SK-N-SH (cell line): ENCODE measurements around the gene ELP4. TPM values are rescaled to one million over a fixed set of nuclear protein-coding genes. Genes with fewer than 3 reads are reported as not detected.

ENCODE experiments used
- CTCF ChIA-PET: fragments of 300-600, 350-600 bp; formaldehyde crosslinking; extraction: SDS; loops from one replicate; lab custom pipeline; 2021; lab: Yijun Ruan, JAX
- POLR2A ChIA-PET: fragments of 350-600 bp; sonication (Branson Sonifier 250); formaldehyde crosslinking; extraction: SDS; loops from one replicate; lab custom pipeline; 2020; ENCODE audit warnings: antibody characterized with exemption, inconsistent platforms; lab: Yijun Ruan, JAX
- DNase-seq: peaks from one replicate; pipeline ENCODE4 v3.0.0; 2012
- H2AFZ ChIP-seq: fragments of 200-600 bp; sonication (generic); 2 replicates; pipeline ENCODE4 v1.8.1; 2016; ENCODE audit warnings: antibody characterized with exemption, mild to moderate bottlenecking, low read depth
- H3F3A ChIP-seq: fragments of 200-600 bp; sonication (generic); replicated peaks from 2 replicates; pipeline ENCODE3; 2016; ENCODE audit warnings: antibody characterized with exemption, mild to moderate bottlenecking; ENCODE audit not compliant: insufficient read depth
- H3K27ac ChIP-seq, 2 experiments: fragments of 200-500 bp in 1 of 2; fragments of 200-600 bp in 1 of 2; sonication (Bioruptor generic) in 1 of 2; sonication (generic), shearing (Covaris generic) in 1 of 2; 2 replicates each; pipeline versions ENCODE4 v1.5.1 to v1.6.1; 2014 to 2016; ENCODE audit warnings: low read depth in 2 of 2, inconsistent platforms in 1 of 2, low read length in 1 of 2, mild to moderate bottlenecking in 1 of 2, mixed read lengths in 1 of 2
- H3K27me3 ChIP-seq: fragments of 200-600 bp; sonication (generic), shearing (Covaris generic); 2 replicates; pipeline ENCODE4 v1.6.1; 2016; ENCODE audit warnings: mixed run types; ENCODE audit not compliant: insufficient read depth
- H3K36me3 ChIP-seq, 2 experiments: fragments of 200-500 bp in 1 of 2; fragments of 200-600 bp in 1 of 2; sonication (Bioruptor generic) in 1 of 2; sonication (generic) in 1 of 2; replicated peaks in 1 of 2; 2 replicates each; pipeline versions ENCODE3 to v1.5.1; 2014 to 2016; ENCODE audit warnings: low read length in 1 of 2, mild to moderate bottlenecking in 1 of 2; ENCODE audit not compliant: insufficient read depth in 2 of 2, control insufficient read depth in 1 of 2
- H3K4me1 ChIP-seq, 2 experiments: fragments of 200-500 bp in 1 of 2; fragments of 200-600 bp in 1 of 2; sonication (Bioruptor generic) in 1 of 2; sonication (generic), shearing (Covaris generic) in 1 of 2; 2 replicates each; pipeline versions ENCODE4 v1.5.1 to v1.6.1; 2014 to 2016; ENCODE audit warnings: low read depth in 1 of 2, low read length in 1 of 2, mixed run types in 1 of 2; ENCODE audit not compliant: insufficient read depth in 2 of 2, control insufficient read depth in 1 of 2
- H3K4me2 ChIP-seq: fragments of 200-600 bp; sonication (generic), shearing (Covaris generic); 2 replicates; pipeline ENCODE4 v1.6.1; 2017; ENCODE audit warnings: mixed run types
- H3K4me3 ChIP-seq, 2 experiments: fragments of 200-500 bp in 1 of 2; fragments of 200-600 bp in 1 of 2; sonication (Bioruptor generic) in 1 of 2; sonication (generic), shearing (Covaris generic) in 1 of 2; 2 replicates each; pipeline versions ENCODE4 v1.5.1 to v1.8.1; 2014 to 2016; ENCODE audit warnings: low read depth in 2 of 2, inconsistent platforms in 1 of 2, low read length in 1 of 2, mild to moderate bottlenecking in 1 of 2, mixed read lengths in 1 of 2, moderate library complexity in 1 of 2
- H3K79me2 ChIP-seq: fragments of 200-600 bp; sonication (generic); 2 replicates; pipeline ENCODE4 v1.8.1; 2017; ENCODE audit warnings: mild to moderate bottlenecking; ENCODE audit not compliant: insufficient read depth
- H3K9ac ChIP-seq: fragments of 200-600 bp; sonication (generic); 2 replicates; pipeline ENCODE4 v1.6.1; 2017; ENCODE audit warnings: mixed run types
- H3K9me2 ChIP-seq: fragments of 200-600 bp; sonication (generic); 2 replicates; pipeline ENCODE4 v1.6.1; 2017; ENCODE audit warnings: mixed run types
- H3K9me3 ChIP-seq: fragments of 200-600 bp; sonication (generic); 2 replicates; pipeline ENCODE4 v1.6.1; 2017; ENCODE audit warnings: mixed run types, mild to moderate bottlenecking, moderate library complexity
- H4K20me1 ChIP-seq: fragments of 200-600 bp; sonication (generic); 2 replicates; pipeline ENCODE4 v1.6.1; 2017; ENCODE audit warnings: mild to moderate bottlenecking, mixed run types; ENCODE audit not compliant: insufficient read depth
- CHD2 ChIP-seq: fragments of 150-350 bp; IDR thresholded peaks from 2 replicates; pipeline ENCODE4 v1.6.1; 2018; ENCODE audit warnings: low read length; ENCODE audit not compliant: partially characterized antibody
- CTCF ChIP-seq: fragments of 200-600 bp; sonication (generic); IDR thresholded peaks from 2 replicates; pipeline ENCODE4 v1.6.1; 2017; ENCODE audit warnings: antibody characterized with exemption, mild to moderate bottlenecking, moderate library complexity
- ELF1 ChIP-seq: IDR thresholded peaks from 2 replicates; pipeline ENCODE4 v1.4.0; 2012
- EZH2phosphoT487 ChIP-seq: fragments of 200-600 bp; sonication (generic); IDR thresholded peaks from 2 replicates; pipeline ENCODE4 v1.6.1; 2017; ENCODE audit warnings: low read depth, mixed run types, mild to moderate bottlenecking, antibody characterized with exemption, moderate library complexity, borderline replicate concordance
- JUND ChIP-seq: IDR thresholded peaks from 2 replicates; pipeline ENCODE4 v1.4.0; 2012
- MAX ChIP-seq: IDR thresholded peaks from 2 replicates; pipeline ENCODE4 v1.4.0; 2012; ENCODE audit warnings: low read depth
- MEF2A ChIP-seq: IDR thresholded peaks from 2 replicates; pipeline ENCODE4 v1.4.0; 2012; ENCODE audit warnings: low read depth, borderline replicate concordance
- MXI1 ChIP-seq: IDR thresholded peaks from 2 replicates; pipeline ENCODE4 v1.6.1; 2012; ENCODE audit warnings: mild to moderate bottlenecking, low read depth, low read length, improper control_type of control experiment
- NRF1 ChIP-seq: IDR thresholded peaks from 2 replicates; pipeline ENCODE4 v1.6.1; 2012; ENCODE audit warnings: low read depth, mild to moderate bottlenecking, low read length
- PBX3 ChIP-seq: IDR thresholded peaks from 2 replicates; pipeline ENCODE4; 2012
- RCOR1 ChIP-seq: fragments of 150-350 bp; IDR thresholded peaks from 2 replicates; pipeline ENCODE4 v1.6.1; 2017; ENCODE audit warnings: antibody characterized with exemption, low read length
- REST ChIP-seq: IDR thresholded peaks from 2 replicates; pipeline ENCODE4 v1.6.1; 2012; ENCODE audit warnings: mild to moderate bottlenecking, low read depth, low read length, moderate library complexity
- RXRA ChIP-seq: IDR thresholded peaks from 2 replicates; pipeline ENCODE4 v1.4.0; 2012; ENCODE audit warnings: low read depth, mild to moderate bottlenecking, borderline replicate concordance
- SIN3A ChIP-seq: IDR thresholded peaks from 2 replicates; pipeline ENCODE4 v1.6.1; 2012; ENCODE audit warnings: low read depth, mild to moderate bottlenecking, low read length, moderate library complexity, borderline replicate concordance
- TAF1 ChIP-seq: IDR thresholded peaks from 2 replicates; pipeline ENCODE4 v1.6.1; 2012; ENCODE audit warnings: low read depth, mild to moderate bottlenecking, low read length, moderate library complexity, borderline replicate concordance
- USF2 ChIP-seq: fragments of 150-350 bp; IDR thresholded peaks from 2 replicates; pipeline ENCODE4 v1.6.1; 2017; ENCODE audit warnings: antibody characterized with exemption, low read length, low read depth, borderline replicate concordance
- WGBS: methylation state at CpG from one replicate; pipeline ENCODE4 v1.1.6; 2017; ENCODE audit warnings: low lambda C conversion rate; 5-methylcytosine and 5-hydroxymethylcytosine counted together
- polyA plus RNA-seq, 3 experiments: library from polyadenylated mRNA; depleted of rRNA; stranded (reverse); fragments of >200 nt; gene quantifications; 2 replicates each; pipeline ENCODE4 v1.2.3, GENCODE V29; 2012

The ELP4 gene
- polyA plus RNA-seq, 1 of the 3 experiments (the other 2 are of a cell fraction), result 7.0 TPM

- ChIA-PET POLR2A (no interaction called here), CTCF (interaction anchor here (1.0 to 1.5 kb wide), 2 partner anchors 9 to 20 kb away, joined by 3 to 4 read pairs; no protein-coding TSS in a partner anchor)
- H3F3A ChIP-seq, result peaks cover 6% of the 10 kb centered on the region
- no peaks in the 10 kb centered on the region for H3K9me2 ChIP-seq
- H3K36me3 ChIP-seq, result no peaks in the 10 kb centered on the region
- H3K9ac ChIP-seq, result no peak overlapping the region
- no peak overlapping the region for H2AFZ ChIP-seq
- TF ChIP-seq EZH2phosphoT487 (no peak), MXI1 (no peak)
- no peaks in the 10 kb centered on the region for H4K20me1 ChIP-seq
- H3K4me3 ChIP-seq, result no peak overlapping the region
- peaks cover 0 to 6% of the 10 kb centered on the region in 2 experiments; a peak in 1 of 4 replicates for H3K4me1 ChIP-seq
- H3K27ac ChIP-seq, result no peak overlapping the region
- no peaks in the 10 kb centered on the region for H3K9me3 ChIP-seq
- WGBS, result 79% methylated on average over 1 of the region's 1 CpG
- H3K79me2 ChIP-seq, result no peaks in the 10 kb centered on the region
- no peaks in the 10 kb centered on the region for H3K27me3 ChIP-seq
- no peak for DNase-seq
- H3K4me2 ChIP-seq, result no peak overlapping the region
Observed at GRCh38 chr11:31652528-31652927, 143.0 kb downstream of the ELP4 start.

- Histone ChIP-seq H2AFZ (no peak overlapping the region), H3K27ac (no peak overlapping the region)
- no peak for DNase-seq
Observed at GRCh38 chr11:31655483-31655882, 145.9 kb downstream of the ELP4 start.

More at GRCh38 chr11:31655483-31655882, 145.9 kb downstream of the ELP4 start:
- Histone ChIP-seq H3K9ac (no peak overlapping the region), H3K79me2 (no peaks in the 10 kb centered on the region), H3K4me2 (peak overlapping the region; percentile 55; the same call in 1 of the 2 replicates), H3K9me3 (no peaks in the 10 kb centered on the region), H3K9me2 (no peaks in the 10 kb centered on the region), H3K36me3 (peaks cover 0 to 4% of the 10 kb centered on the region in 2 experiments), H3K27me3 (no peaks in the 10 kb centered on the region), H3K4me1 (peaks cover 0 to 6% of the 10 kb centered on the region in 2 experiments; a peak in 1 of 4 replicates)
- ChIA-PET POLR2A (no interaction called here), CTCF (interaction anchor here (3.2 kb wide), 1 partner anchor 14 kb away, joined by 20 read pairs; no protein-coding TSS in a partner anchor)
- WGBS, result 53% methylated on average over 3 of the region's 3 CpGs
- TF ChIP-seq REST (no peak), EZH2phosphoT487 (no peak), CTCF (no peak), JUND (0 out of 2 replicates have a peak, but pooled peaks have one; percentile 13), USF2 (no peak), ELF1 (no peak), NRF1 (no peak), SIN3A (no peak), RXRA (no peak), CHD2 (no peak), PBX3 (peak; percentile 25; the same call in 1 of the 2 replicates), MAX (no peak), MEF2A (peak; percentile 52; the same call in 1 of the 2 replicates), RCOR1 (no peak), MXI1 (no peak), TAF1 (no peak)
- TF ChIP-seq, all 33 proteins: peak for 3
- H3F3A ChIP-seq, result peaks cover 6% of the 10 kb centered on the region
- no peak overlapping the region for H3K4me3 ChIP-seq
- no peaks in the 10 kb centered on the region for H4K20me1 ChIP-seq
